Measurements from ENCODE around the gene QDPR. TPM values are rescaled to one million over a fixed set of nuclear protein-coding genes. Genes with fewer than 3 reads are reported as not detected.
A peak's percentile ranks its signal among the peaks of the same experiment; 100 is the strongest.

The QDPR gene
- total RNA-seq, 1 donor from 2014 or later = 53.6 TPM

GRCh38 chr4:17502756-17503155 is 9.1 kb downstream of the QDPR start:
- Histone ChIP-seq H3K4me3 (ENCODE audit: insufficient read depth, low read depth, low read length) (no peak overlapping the region), H3K27me3 (ENCODE audit: insufficient read depth, low read length) (no peaks in the 10 kb centered on the region), H3K9me3 (ENCODE audit: insufficient read depth, low read depth, low read length) (no peaks in the 10 kb centered on the region), H3K79me2 (ENCODE audit: insufficient read depth, low read length) (no peaks in the 10 kb centered on the region), H3K4me2 (ENCODE audit: low read length) (peak overlapping the region; percentile 17), H3K27ac (ENCODE audit: low read depth, low read length) (peak overlapping the region; percentile 53), H3K36me3 (ENCODE audit: insufficient read depth, low read length) (peaks cover 20% of the 10 kb centered on the region), H2AFZ (ENCODE audit: low read depth, low read length) (no peak overlapping the region), H4K20me1 (ENCODE audit: insufficient read depth, low read length) (peaks cover 5% of the 10 kb centered on the region), H3K9ac (ENCODE audit: low read length) (peak overlapping the region; percentile 53), H3K4me1 (ENCODE audit: insufficient read depth, low read length) (peaks cover 8% of the 10 kb centered on the region)
- TF ChIP-seq EZH2 (IDR thresholded peaks at IDR 0.05; ENCODE audit: insufficient read depth, low read length) (no peak), CTCF (IDR thresholded peaks at IDR 0.05; ENCODE audit: insufficient read depth, low read depth, low read length) (no peak)
- DNase-seq (ENCODE audit: low read depth) = peak; percentile 73
- H3K4me3 Mint-ChIP-seq (ENCODE audit: unreplicated experiment) = no peak overlapping the region
- H3K9me3 Mint-ChIP-seq (ENCODE audit: unreplicated experiment) = no peaks in the 10 kb centered on the region
- no peak for FAIRE-seq
- no peaks in the 10 kb centered on the region for H3K4me1 Mint-ChIP-seq (ENCODE audit: low read depth, unreplicated experiment)
- peaks cover 8% of the 10 kb centered on the region for H3K36me3 Mint-ChIP-seq (ENCODE audit: low read depth, unreplicated experiment)
- no peaks in the 10 kb centered on the region for H3K27me3 Mint-ChIP-seq (ENCODE audit: low read depth, unreplicated experiment)
- H3K27ac Mint-ChIP-seq (ENCODE audit: unreplicated experiment) = no peak overlapping the region

GRCh38 chr4:17500574-17500973 is 11.3 kb downstream of the QDPR start:
- H3K27ac Mint-ChIP-seq (ENCODE audit: unreplicated experiment) = no peak overlapping the region
- Histone ChIP-seq H3K27me3 (ENCODE audit: insufficient read depth, low read length) (no peaks in the 10 kb centered on the region), H3K4me2 (ENCODE audit: low read length) (no peak overlapping the region), H3K9ac (ENCODE audit: low read length) (no peak overlapping the region), H3K27ac (ENCODE audit: low read depth, low read length) (no peak overlapping the region), H3K9me3 (ENCODE audit: insufficient read depth, low read depth, low read length) (no peaks in the 10 kb centered on the region), H3K4me1 (ENCODE audit: insufficient read depth, low read length) (peaks cover 8% of the 10 kb centered on the region), H2AFZ (ENCODE audit: low read depth, low read length) (no peak overlapping the region), H3K4me3 (ENCODE audit: insufficient read depth, low read depth, low read length) (no peak overlapping the region), H3K79me2 (ENCODE audit: insufficient read depth, low read length) (no peaks in the 10 kb centered on the region), H3K36me3 (ENCODE audit: insufficient read depth, low read length) (peaks cover 15% of the 10 kb centered on the region), H4K20me1 (ENCODE audit: insufficient read depth, low read length) (peaks cover 5% of the 10 kb centered on the region)
- TF ChIP-seq EZH2 (IDR thresholded peaks at IDR 0.05; ENCODE audit: insufficient read depth, low read length) = no peak
- no peak for TF ChIP-seq CTCF (IDR thresholded peaks at IDR 0.05; ENCODE audit: insufficient read depth, low read depth, low read length)
- H3K4me1 Mint-ChIP-seq (ENCODE audit: low read depth, unreplicated experiment) = no peaks in the 10 kb centered on the region
- FAIRE-seq (no peak), DNase-seq (ENCODE audit: low read depth) (no peak)
- H3K36me3 Mint-ChIP-seq (ENCODE audit: low read depth, unreplicated experiment) = peaks cover 6% of the 10 kb centered on the region
- no peak overlapping the region for H3K4me3 Mint-ChIP-seq (ENCODE audit: unreplicated experiment)
- no peaks in the 10 kb centered on the region for H3K27me3 Mint-ChIP-seq (ENCODE audit: low read depth, unreplicated experiment)
- H3K9me3 Mint-ChIP-seq (ENCODE audit: unreplicated experiment) = no peaks in the 10 kb centered on the region

- no peak for DNase-seq (ENCODE audit: low read depth)
Observed at GRCh38 chr4:17497890-17498523, 13.9 kb downstream of the QDPR start.

More at GRCh38 chr4:17497890-17498523, 13.9 kb downstream of the QDPR start:
- TF ChIP-seq CTCF (IDR thresholded peaks at IDR 0.05; ENCODE audit: insufficient read depth, low read depth, low read length) (no peak), EZH2 (IDR thresholded peaks at IDR 0.05; ENCODE audit: insufficient read depth, low read length) (no peak)
- no peak overlapping the region for H3K9ac ChIP-seq (ENCODE audit: low read length)
- no peaks in the 10 kb centered on the region for H3K27me3 ChIP-seq (ENCODE audit: insufficient read depth, low read length)
- H3K9me3 ChIP-seq (ENCODE audit: insufficient read depth, low read depth, low read length) = no peaks in the 10 kb centered on the region
- Mint-ChIP-seq H3K4me3 (ENCODE audit: unreplicated experiment) (no peak overlapping the region), H3K27me3 (ENCODE audit: low read depth, unreplicated experiment) (no peaks in the 10 kb centered on the region), H3K4me1 (ENCODE audit: low read depth, unreplicated experiment) (peaks cover 10% of the 10 kb centered on the region), H3K27ac (ENCODE audit: unreplicated experiment) (no peak overlapping the region), H3K9me3 (ENCODE audit: unreplicated experiment) (no peaks in the 10 kb centered on the region), H3K36me3 (ENCODE audit: low read depth, unreplicated experiment) (peaks cover 5% of the 10 kb centered on the region)
- peaks cover 3% of the 10 kb centered on the region for H3K79me2 ChIP-seq (ENCODE audit: insufficient read depth, low read length)
- no peak overlapping the region for H3K4me3 ChIP-seq (ENCODE audit: insufficient read depth, low read depth, low read length)
- peaks cover 5% of the 10 kb centered on the region for H4K20me1 ChIP-seq (ENCODE audit: insufficient read depth, low read length)
- no peak overlapping the region for H3K4me2 ChIP-seq (ENCODE audit: low read length)
- H3K27ac ChIP-seq (ENCODE audit: low read depth, low read length) = no peak overlapping the region
- H3K36me3 ChIP-seq (ENCODE audit: insufficient read depth, low read length) = peaks cover 15% of the 10 kb centered on the region
- H3K4me1 ChIP-seq (ENCODE audit: insufficient read depth, low read length) = peaks cover 17% of the 10 kb centered on the region
- FAIRE-seq = no peak
- H2AFZ ChIP-seq (ENCODE audit: low read depth, low read length) = no peak overlapping the region

Measured in astrocyte (in vitro differentiated cells and primary cell).